OCI-LY3 (cell line): Measurements from ENCODE around the gene COL24A1.

Experiments used
- H2AFZ ChIP-seq: fragments of 200-600, 300-600 bp; shearing (Covaris generic); 2 replicates; pipeline ENCODE4 v1.6.0; 2014; ENCODE audit warnings: antibody characterized with exemption, low read depth, low read length
- H3K27ac ChIP-seq: fragments of 200-600, 300-600 bp; sonication (generic); 2 replicates; pipeline ENCODE4 v1.5.1; 2014; ENCODE audit warnings: mild to moderate bottlenecking, low read length, moderate library complexity, mixed read lengths
- H3K27me3 ChIP-seq: fragments of 200-600, 300-600 bp; sonication (generic); 2 replicates; pipeline ENCODE4 v1.6.1; 2014; ENCODE audit warnings: low read depth, low read length, mixed read lengths
- H3K36me3 ChIP-seq: fragments of 200-600, 300-600 bp; sonication (generic); replicated peaks from 2 replicates; pipeline ENCODE3; 2014; ENCODE audit warnings: low read depth, low read length, mixed read lengths
- H3K4me1 ChIP-seq: fragments of 300-600, 200-600 bp; sonication (generic); 2 replicates; pipeline ENCODE4 v1.6.1; 2014; ENCODE audit warnings: low read length, mixed read lengths
- H3K4me2 ChIP-seq: fragments of 200-600, 300-600 bp; sonication (generic); 2 replicates; pipeline ENCODE4 v1.6.1; 2014; ENCODE audit warnings: low read length, mixed read lengths
- H3K4me3 ChIP-seq: fragments of 300-600, 200-600 bp; sonication (generic); 2 replicates; pipeline ENCODE4 v1.5.1; 2014; ENCODE audit warnings: antibody characterized with exemption, mild to moderate bottlenecking, low read length, moderate library complexity
- H3K79me2 ChIP-seq: fragments of 300-600, 200-600 bp; shearing (Covaris generic); 2 replicates; pipeline ENCODE4 v1.6.1; 2014; ENCODE audit warnings: mild to moderate bottlenecking, low read length, mixed read lengths
- H3K9ac ChIP-seq: fragments of 300-600, 200-600 bp; shearing (Covaris generic); 2 replicates; pipeline ENCODE4 v1.6.0; 2014; ENCODE audit warnings: mild to moderate bottlenecking, low read length, moderate library complexity
- H3K9me3 ChIP-seq: fragments of 200-600, 300-600 bp; shearing (Covaris generic); 2 replicates; pipeline ENCODE4 v1.6.1; 2014; ENCODE audit warnings: low read length, mixed read lengths; ENCODE audit not compliant: insufficient read depth
- H4K20me1 ChIP-seq: fragments of 200-600, 300-600 bp; sonication (generic); 2 replicates; pipeline ENCODE4 v1.6.1; 2016; ENCODE audit warnings: low read length, mixed read lengths; ENCODE audit not compliant: insufficient read depth
- EZH2phosphoT487 ChIP-seq: fragments of 200-600 bp; shearing (Covaris generic); IDR thresholded peaks from 2 replicates; pipeline ENCODE4 v1.6.1; 2018; ENCODE audit warnings: antibody characterized with exemption, mixed run types, low read depth
- TF ChIP-seq, protein P1 (sequence below): fragments of 200-600, 300-600 bp; sonication (generic); IDR thresholded peaks from 2 replicates; pipeline ENCODE4 v1.5.1; 2014; ENCODE audit warnings: antibody characterized with exemption, low read length, low read depth

Gene COL24A1

DNA sequence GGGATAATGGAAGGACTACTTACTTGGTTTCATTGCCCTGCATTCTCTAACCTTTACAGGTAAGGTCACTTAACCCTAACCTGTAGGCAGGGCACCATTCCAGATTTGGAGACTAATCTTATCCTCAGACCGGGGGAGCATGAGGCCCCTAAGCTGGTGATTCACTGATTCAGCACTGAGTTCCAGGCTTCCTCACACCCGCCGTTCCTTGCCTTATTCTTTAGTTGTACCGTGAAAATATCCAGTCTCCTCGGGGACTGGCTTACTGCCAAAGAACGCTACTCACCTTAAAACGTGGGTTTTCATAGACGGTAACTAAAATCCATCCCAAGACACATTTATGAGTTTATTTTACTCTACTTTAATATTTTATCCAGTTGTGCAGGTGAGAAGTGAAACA is 44.3 kb upstream of the COL24A1 start:
- Histone ChIP-seq H3K9me3 (no peaks in the 10 kb centered on the region), H3K27me3 (no peaks in the 10 kb centered on the region), H2AFZ (no peak overlapping the region), H3K4me1 (no peaks in the 10 kb centered on the region), H3K4me3 (no peak overlapping the region), H3K9ac (no peak overlapping the region), H4K20me1 (no peaks in the 10 kb centered on the region), H3K27ac (no peak overlapping the region), H3K4me2 (no peak overlapping the region), H3K36me3 (no peaks in the 10 kb centered on the region), H3K79me2 (no peaks in the 10 kb centered on the region)
- TF ChIP-seq, protein P1, sequence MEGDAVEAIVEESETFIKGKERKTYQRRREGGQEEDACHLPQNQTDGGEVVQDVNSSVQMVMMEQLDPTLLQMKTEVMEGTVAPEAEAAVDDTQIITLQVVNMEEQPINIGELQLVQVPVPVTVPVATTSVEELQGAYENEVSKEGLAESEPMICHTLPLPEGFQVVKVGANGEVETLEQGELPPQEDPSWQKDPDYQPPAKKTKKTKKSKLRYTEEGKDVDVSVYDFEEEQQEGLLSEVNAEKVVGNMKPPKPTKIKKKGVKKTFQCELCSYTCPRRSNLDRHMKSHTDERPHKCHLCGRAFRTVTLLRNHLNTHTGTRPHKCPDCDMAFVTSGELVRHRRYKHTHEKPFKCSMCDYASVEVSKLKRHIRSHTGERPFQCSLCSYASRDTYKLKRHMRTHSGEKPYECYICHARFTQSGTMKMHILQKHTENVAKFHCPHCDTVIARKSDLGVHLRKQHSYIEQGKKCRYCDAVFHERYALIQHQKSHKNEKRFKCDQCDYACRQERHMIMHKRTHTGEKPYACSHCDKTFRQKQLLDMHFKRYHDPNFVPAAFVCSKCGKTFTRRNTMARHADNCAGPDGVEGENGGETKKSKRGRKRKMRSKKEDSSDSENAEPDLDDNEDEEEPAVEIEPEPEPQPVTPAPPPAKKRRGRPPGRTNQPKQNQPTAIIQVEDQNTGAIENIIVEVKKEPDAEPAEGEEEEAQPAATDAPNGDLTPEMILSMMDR: no peak
- TF ChIP-seq EZH2phosphoT487: no peak

DNA sequence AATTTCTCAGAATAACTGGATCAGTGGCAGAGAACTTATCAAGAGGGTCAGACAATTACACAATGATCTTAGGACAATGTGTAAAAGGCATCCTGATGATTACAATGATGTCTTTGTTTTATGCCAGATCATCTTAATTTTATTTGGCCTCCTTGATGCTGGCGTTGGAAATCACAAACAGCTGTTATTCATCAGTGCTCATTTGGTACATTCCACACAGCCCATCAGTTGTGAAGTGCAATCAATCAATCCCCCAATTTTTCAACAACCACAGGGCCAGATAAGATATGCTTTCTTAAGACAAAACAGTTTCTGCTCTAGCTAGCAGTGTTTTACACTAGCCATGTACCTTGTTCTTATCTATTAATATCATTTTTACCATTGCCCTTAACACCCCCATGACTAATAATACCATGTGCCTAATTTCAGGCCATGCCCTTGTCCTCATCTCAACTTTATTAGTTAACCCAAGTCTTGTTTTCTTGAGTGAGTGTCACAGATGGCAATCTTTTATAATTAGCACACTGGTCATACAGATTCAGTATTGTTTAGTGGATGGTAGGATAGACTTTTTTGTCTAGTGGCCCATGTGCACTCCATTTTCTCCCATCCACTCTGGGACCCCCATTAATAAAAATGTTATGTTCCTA is 40.8 kb upstream of the COL24A1 start:
- no peak overlapping the region for H3K4me3 ChIP-seq

GRCh38 chr1:86195281-86195680 is 38.7 kb upstream of the COL24A1 start:
- Histone ChIP-seq H3K4me2 (no peak overlapping the region), H2AFZ (no peak overlapping the region), H4K20me1 (no peaks in the 10 kb centered on the region), H3K27ac (no peak overlapping the region), H3K36me3 (no peaks in the 10 kb centered on the region), H3K79me2 (no peaks in the 10 kb centered on the region), H3K9me3 (no peaks in the 10 kb centered on the region), H3K4me1 (no peaks in the 10 kb centered on the region), H3K4me3 (no peak overlapping the region), H3K9ac (no peak overlapping the region), H3K27me3 (no peaks in the 10 kb centered on the region)
- TF ChIP-seq, protein P1: no peak
- TF ChIP-seq EZH2phosphoT487: no peak

More for the DNA sequence above, 40.8 kb upstream of the COL24A1 start:
- Histone ChIP-seq H3K36me3 (no peaks in the 10 kb centered on the region), H3K4me2 (no peak overlapping the region), H3K79me2 (no peaks in the 10 kb centered on the region), H3K9ac (no peak overlapping the region), H3K27ac (no peak overlapping the region), H3K27me3 (no peaks in the 10 kb centered on the region), H3K4me1 (no peaks in the 10 kb centered on the region), H2AFZ (no peak overlapping the region), H3K9me3 (no peaks in the 10 kb centered on the region), H4K20me1 (no peaks in the 10 kb centered on the region)
- TF ChIP-seq, protein P1: no peak
- no peak for TF ChIP-seq EZH2phosphoT487

DNA sequence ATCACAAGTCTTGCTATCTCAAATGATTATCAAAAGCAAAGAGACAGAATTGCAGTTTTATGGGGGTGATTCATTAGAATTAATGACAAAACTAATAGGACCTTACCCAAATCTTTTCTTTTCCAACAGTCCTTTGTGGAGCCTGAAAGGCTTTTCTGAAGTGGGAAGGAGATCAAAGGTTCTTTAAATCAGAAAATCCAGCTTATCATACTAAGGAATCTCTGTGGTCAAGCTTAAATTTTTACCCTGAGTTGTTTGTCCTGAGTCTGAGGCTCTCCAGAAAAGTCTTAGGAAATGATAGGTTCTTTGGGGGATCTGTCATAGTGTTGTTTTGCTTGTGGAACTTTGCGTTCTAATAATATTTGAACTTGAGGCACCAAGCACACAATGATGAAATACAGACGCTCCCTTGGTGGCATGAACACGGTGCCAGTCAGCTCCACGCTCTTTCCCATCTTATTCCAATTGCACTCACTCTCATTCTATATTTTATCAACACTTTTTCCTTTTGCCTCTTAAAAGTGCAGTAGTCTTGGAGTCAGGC is 38.0 kb upstream of the COL24A1 start:
- Histone ChIP-seq H3K79me2 (no peaks in the 10 kb centered on the region), H3K4me2 (no peak overlapping the region), H4K20me1 (no peaks in the 10 kb centered on the region), H2AFZ (no peak overlapping the region), H3K4me3 (no peak overlapping the region), H3K36me3 (no peaks in the 10 kb centered on the region), H3K27me3 (no peaks in the 10 kb centered on the region), H3K27ac (no peak overlapping the region), H3K9me3 (no peaks in the 10 kb centered on the region), H3K4me1 (no peaks in the 10 kb centered on the region), H3K9ac (no peak overlapping the region)
- no peak for TF ChIP-seq EZH2phosphoT487
